Measurements from ENCODE around the gene CNPY1. TPM values are rescaled to one million over a fixed set of nuclear protein-coding genes. Genes with fewer than 3 reads are reported as not detected.

Gene CNPY1
- total and polyA plus RNA-seq, 4 donors = not detected

DNA sequence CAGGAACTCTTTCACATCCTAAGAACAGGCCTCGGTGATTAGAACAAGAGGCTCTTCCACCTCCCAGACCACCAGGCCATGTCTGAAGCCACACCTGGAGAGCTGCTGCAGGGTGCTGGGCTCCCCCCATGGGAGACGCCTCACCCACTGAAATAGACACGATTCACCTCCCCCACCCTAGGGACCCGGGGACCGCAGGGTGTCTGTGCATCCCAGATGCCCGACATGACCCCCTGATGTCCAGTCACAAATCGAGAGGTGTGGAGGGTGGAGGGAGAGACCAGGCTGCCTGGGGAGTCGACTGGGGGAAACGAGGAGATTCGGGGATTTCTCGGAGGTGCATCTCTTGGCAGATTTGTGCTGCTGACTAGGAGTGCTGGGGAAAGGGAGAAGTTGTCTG is 31.0 kb downstream of the CNPY1 start:
- no peak for TF ChIP-seq JUND (IDR thresholded peaks at IDR 0.05)
- no peak for TF ChIP-seq EGR1 (IDR thresholded peaks at IDR 0.05; ENCODE audit: low read depth in 2 of 2)
- TF ChIP-seq RAD21 (IDR thresholded peaks at IDR 0.05) = no peak
- TF ChIP-seq, protein P1, sequence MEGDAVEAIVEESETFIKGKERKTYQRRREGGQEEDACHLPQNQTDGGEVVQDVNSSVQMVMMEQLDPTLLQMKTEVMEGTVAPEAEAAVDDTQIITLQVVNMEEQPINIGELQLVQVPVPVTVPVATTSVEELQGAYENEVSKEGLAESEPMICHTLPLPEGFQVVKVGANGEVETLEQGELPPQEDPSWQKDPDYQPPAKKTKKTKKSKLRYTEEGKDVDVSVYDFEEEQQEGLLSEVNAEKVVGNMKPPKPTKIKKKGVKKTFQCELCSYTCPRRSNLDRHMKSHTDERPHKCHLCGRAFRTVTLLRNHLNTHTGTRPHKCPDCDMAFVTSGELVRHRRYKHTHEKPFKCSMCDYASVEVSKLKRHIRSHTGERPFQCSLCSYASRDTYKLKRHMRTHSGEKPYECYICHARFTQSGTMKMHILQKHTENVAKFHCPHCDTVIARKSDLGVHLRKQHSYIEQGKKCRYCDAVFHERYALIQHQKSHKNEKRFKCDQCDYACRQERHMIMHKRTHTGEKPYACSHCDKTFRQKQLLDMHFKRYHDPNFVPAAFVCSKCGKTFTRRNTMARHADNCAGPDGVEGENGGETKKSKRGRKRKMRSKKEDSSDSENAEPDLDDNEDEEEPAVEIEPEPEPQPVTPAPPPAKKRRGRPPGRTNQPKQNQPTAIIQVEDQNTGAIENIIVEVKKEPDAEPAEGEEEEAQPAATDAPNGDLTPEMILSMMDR (IDR thresholded peaks at IDR 0.05; ENCODE audit: low read depth, low read length, missing input control) = no peak
- no peak for TF ChIP-seq GABPA (IDR thresholded peaks at IDR 0.05 in 1 of 2, conservative IDR thresholded peaks at IDR 0.05 in 1 of 2)
- TF ChIP-seq HNF4A (conservative IDR thresholded peaks at IDR 0.05) = no peak
- TF ChIP-seq, protein P2, sequence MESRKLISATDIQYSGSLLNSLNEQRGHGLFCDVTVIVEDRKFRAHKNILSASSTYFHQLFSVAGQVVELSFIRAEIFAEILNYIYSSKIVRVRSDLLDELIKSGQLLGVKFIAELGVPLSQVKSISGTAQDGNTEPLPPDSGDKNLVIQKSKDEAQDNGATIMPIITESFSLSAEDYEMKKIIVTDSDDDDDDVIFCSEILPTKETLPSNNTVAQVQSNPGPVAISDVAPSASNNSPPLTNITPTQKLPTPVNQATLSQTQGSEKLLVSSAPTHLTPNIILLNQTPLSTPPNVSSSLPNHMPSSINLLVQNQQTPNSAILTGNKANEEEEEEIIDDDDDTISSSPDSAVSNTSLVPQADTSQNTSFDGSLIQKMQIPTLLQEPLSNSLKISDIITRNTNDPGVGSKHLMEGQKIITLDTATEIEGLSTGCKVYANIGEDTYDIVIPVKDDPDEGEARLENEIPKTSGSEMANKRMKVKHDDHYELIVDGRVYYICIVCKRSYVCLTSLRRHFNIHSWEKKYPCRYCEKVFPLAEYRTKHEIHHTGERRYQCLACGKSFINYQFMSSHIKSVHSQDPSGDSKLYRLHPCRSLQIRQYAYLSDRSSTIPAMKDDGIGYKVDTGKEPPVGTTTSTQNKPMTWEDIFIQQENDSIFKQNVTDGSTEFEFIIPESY (IDR thresholded peaks at IDR 0.05) = no peak
- TF ChIP-seq HNF4G (IDR thresholded peaks at IDR 0.05) = no peak
- no peak overlapping the region for H3K9ac ChIP-seq (ENCODE audit: low read depth in 1 of 2, low read length in 2 of 2)
- no peak overlapping the region for H3K4me3 ChIP-seq (ENCODE audit: low read depth in 1 of 3, low read length in 3 of 3)
- WGBS = 75% methylated on average over 11 of the region's 11 CpGs
- no peaks in the 10 kb centered on the region for H3K36me3 ChIP-seq (ENCODE audit: control insufficient read depth in 4 of 4, insufficient read depth in 3 of 4, low read depth in 1 of 4, low read length in 3 of 4)
- no peaks in the 10 kb centered on the region for H3K9me3 ChIP-seq (ENCODE audit: control insufficient read depth in 4 of 4, low read length in 3 of 4)
- peaks cover 4 to 18% (median 9%) of the 10 kb centered on the region in 4 donors for H3K27me3 ChIP-seq (ENCODE audit: control insufficient read depth in 4 of 4, insufficient read depth in 4 of 4, low read length in 3 of 4)
- no peak for DNase-seq (ENCODE audit: low spot score)
- no peak overlapping the region for H3K27ac ChIP-seq (ENCODE audit: low read depth in 1 of 2, low read length in 2 of 2)
- no peaks in the 10 kb centered on the region for H3K4me1 ChIP-seq (ENCODE audit: control insufficient read depth in 4 of 4, insufficient read depth in 4 of 4, low read length in 3 of 4)

DNA sequence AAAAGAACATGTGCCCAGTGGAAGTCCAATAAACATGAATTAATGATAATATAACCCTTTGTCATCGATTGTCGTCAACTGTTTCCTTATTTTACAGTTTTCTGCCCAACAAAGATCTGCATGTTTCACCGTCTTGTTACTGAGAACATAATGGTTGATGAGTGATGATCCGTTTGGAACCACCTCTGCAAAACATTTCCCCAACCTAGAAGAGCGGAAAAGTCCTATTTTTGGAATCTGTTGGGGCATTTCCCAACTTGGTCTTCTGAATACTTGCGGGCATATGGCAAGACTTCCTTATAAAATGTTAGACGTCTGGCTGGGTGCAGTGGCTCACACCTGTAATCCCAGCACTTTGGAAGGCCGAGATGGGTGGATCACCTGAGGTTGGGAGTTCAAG is 32.1 kb downstream of the CNPY1 start:
- Histone ChIP-seq H3K9ac (ENCODE audit: low read depth in 1 of 2, low read length in 2 of 2) (no peak overlapping the region), H3K27ac (ENCODE audit: low read depth in 1 of 2, low read length in 2 of 2) (no peak overlapping the region), H3K9me3 (ENCODE audit: control insufficient read depth in 4 of 4, low read length in 3 of 4) (peaks cover 0 to 7% (median 0%) of the 10 kb centered on the region in 4 donors), H3K4me3 (ENCODE audit: low read depth in 1 of 3, low read length in 3 of 3) (no peak overlapping the region), H3K27me3 (ENCODE audit: control insufficient read depth in 4 of 4, insufficient read depth in 4 of 4, low read length in 3 of 4) (peaks cover 4 to 25% (median 14%) of the 10 kb centered on the region in 4 donors), H3K36me3 (ENCODE audit: control insufficient read depth in 4 of 4, insufficient read depth in 3 of 4, low read depth in 1 of 4, low read length in 3 of 4) (no peaks in the 10 kb centered on the region), H3K4me1 (ENCODE audit: control insufficient read depth in 4 of 4, insufficient read depth in 4 of 4, low read length in 3 of 4) (peaks cover 0 to 8% (median 3%) of the 10 kb centered on the region in 4 donors)
- TF ChIP-seq, protein P3, sequence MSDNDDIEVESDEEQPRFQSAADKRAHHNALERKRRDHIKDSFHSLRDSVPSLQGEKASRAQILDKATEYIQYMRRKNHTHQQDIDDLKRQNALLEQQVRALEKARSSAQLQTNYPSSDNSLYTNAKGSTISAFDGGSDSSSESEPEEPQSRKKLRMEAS (IDR thresholded peaks at IDR 0.05) = no peak
- TF ChIP-seq SP1 (IDR thresholded peaks at IDR 0.05) (no peak), JUND (IDR thresholded peaks at IDR 0.05) (no peak), EGR1 (IDR thresholded peaks at IDR 0.05; ENCODE audit: low read depth in 2 of 2) (no peak)
- 83% methylated on average over 8 of the region's 8 CpGs for WGBS
- no peak for DNase-seq (ENCODE audit: low spot score)

DNA sequence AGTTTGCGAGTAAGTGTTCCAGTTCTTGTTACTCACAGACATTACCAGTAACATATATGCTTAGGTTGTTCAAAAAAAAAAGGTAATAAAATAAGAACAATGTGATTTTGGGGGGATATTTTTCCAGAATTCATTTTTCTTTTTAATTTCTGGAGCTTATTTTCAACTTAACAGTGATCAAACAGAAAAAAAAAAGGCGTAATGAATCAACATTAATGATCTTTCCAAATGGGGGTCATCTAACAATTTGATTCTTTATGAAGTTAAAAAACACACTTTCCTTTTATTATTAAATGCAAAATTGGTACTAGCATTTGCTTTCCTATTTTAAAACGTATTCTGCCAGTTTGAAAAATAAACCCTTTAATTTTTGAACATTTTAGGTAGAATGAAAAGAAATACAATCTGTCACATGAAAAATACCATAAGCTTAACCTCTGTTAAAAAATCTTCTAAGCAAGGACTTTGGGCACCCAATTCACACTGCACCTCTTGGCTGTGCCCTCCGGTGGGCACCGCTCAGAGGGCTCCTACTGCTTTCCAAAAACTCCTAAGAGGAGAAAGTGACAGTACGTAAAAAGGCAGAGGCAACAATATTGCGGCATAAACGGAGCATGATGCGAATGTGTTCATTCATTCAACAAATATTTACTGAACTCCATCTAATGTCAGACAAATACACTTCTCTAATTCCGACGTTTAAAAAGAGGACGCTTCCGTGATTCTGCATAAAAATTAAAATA is 32.6 kb downstream of the CNPY1 start:
- Histone ChIP-seq H3K36me3 (ENCODE audit: control insufficient read depth in 4 of 4, insufficient read depth in 3 of 4, low read depth in 1 of 4, low read length in 3 of 4) (no peaks in the 10 kb centered on the region), H3K9ac (ENCODE audit: low read depth in 1 of 2, low read length in 2 of 2) (no peak overlapping the region), H3K27me3 (ENCODE audit: control insufficient read depth in 4 of 4, insufficient read depth in 4 of 4, low read length in 3 of 4) (peaks cover 4 to 30% (median 17%) of the 10 kb centered on the region in 4 donors), H3K4me1 (ENCODE audit: control insufficient read depth in 4 of 4, insufficient read depth in 4 of 4, low read length in 3 of 4) (peaks cover 0 to 8% (median 3%) of the 10 kb centered on the region in 4 donors), H3K4me3 (ENCODE audit: low read depth in 1 of 3, low read length in 3 of 3) (no peak overlapping the region), H3K9me3 (ENCODE audit: control insufficient read depth in 4 of 4, low read length in 3 of 4) (peaks cover 0 to 7% (median 0%) of the 10 kb centered on the region in 4 donors), H3K27ac (ENCODE audit: low read depth in 1 of 2, low read length in 2 of 2) (no peak overlapping the region)
- TF ChIP-seq, protein P1 (IDR thresholded peaks at IDR 0.05; ENCODE audit: low read depth, low read length, missing input control) = no peak
- no peak for TF ChIP-seq TAF1 (conservative IDR thresholded peaks at IDR 0.05)
- TF ChIP-seq, protein P4, sequence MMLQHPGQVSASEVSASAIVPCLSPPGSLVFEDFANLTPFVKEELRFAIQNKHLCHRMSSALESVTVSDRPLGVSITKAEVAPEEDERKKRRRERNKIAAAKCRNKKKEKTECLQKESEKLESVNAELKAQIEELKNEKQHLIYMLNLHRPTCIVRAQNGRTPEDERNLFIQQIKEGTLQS (IDR thresholded peaks at IDR 0.05) = no peak
- no peak for TF ChIP-seq GABPA (IDR thresholded peaks at IDR 0.05 in 1 of 2, conservative IDR thresholded peaks at IDR 0.05 in 1 of 2)
- TF ChIP-seq RAD21 (IDR thresholded peaks at IDR 0.05) = no peak
- DNase-seq (ENCODE audit: low spot score) = no peak
- WGBS = 69% methylated on average over 13 of the region's 13 CpGs
